NCI-H2227 (cell line): ENCODE data around the gene CAPN1.

Experiments used
- DNase-seq: peaks from one replicate; lab custom pipeline; 2025; ENCODE audit not compliant: unreplicated experiment; lab: John Stamatoyannopoulos, UW

Gene CAPN1

GRCh38 chr11:65258988-65259387 lies 77.3 kb downstream of the CAPN1 start:
- no peak for DNase-seq

- DNase-seq = no peak
Measured at GRCh38 chr11:65260302-65260701, 78.6 kb downstream of the CAPN1 start.

- DNase-seq = no peak
Measured at GRCh38 chr11:65260756-65261590, 79.2 kb downstream of the CAPN1 start.
